ENCODE results near the gene USP48.

Gene USP48

DNA sequence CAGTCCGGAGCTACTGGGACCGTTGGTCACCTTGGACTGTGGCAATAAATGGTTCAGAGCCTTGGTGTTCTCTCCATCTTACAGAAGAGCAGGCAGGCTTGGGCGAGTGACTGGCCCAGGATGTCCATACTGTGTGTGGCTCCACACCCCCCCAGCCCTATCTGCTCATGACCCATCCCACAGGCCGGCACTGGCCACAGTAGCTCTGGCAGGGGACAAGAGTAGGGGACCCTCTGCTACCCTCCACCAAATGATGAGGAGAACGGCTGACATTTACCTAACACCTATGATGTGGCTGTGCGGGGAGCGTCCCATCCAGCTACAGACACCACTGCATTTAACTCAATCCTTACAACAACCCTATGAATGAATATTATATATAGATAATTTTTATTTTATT is 42.4 kb upstream of the USP48 start:
- TF ChIP-seq FOXM1 (IDR thresholded peaks at IDR 0.05; ENCODE audit: borderline replicate concordance, low read depth) (no peak), RAD21 (IDR thresholded peaks at IDR 0.05; ENCODE audit: low read depth) (no peak), TAF1 (IDR thresholded peaks at IDR 0.05; ENCODE audit: low read depth) (no peak), TEAD4 (IDR thresholded peaks at IDR 0.05) (no peak), TCF12 (IDR thresholded peaks at IDR 0.05; ENCODE audit: low read depth) (no peak), YY1 (IDR thresholded peaks at IDR 0.05; ENCODE audit: low read depth) (no peak), CEBPB (IDR thresholded peaks at IDR 0.05) (no peak), ZBTB7A (IDR thresholded peaks at IDR 0.05; ENCODE audit: low read depth) (no peak), CREB1 (IDR thresholded peaks at IDR 0.05; ENCODE audit: low read depth) (no peak), EP300 (IDR thresholded peaks at IDR 0.05; ENCODE audit: borderline replicate concordance) (no peak), NFIC (IDR thresholded peaks at IDR 0.05) (no peak), EGR1 (IDR thresholded peaks at IDR 0.05) (no peak)
- TF ChIP-seq, protein P1, sequence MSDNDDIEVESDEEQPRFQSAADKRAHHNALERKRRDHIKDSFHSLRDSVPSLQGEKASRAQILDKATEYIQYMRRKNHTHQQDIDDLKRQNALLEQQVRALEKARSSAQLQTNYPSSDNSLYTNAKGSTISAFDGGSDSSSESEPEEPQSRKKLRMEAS (IDR thresholded peaks at IDR 0.05), result no peak
- TF ChIP-seq, protein P2, sequence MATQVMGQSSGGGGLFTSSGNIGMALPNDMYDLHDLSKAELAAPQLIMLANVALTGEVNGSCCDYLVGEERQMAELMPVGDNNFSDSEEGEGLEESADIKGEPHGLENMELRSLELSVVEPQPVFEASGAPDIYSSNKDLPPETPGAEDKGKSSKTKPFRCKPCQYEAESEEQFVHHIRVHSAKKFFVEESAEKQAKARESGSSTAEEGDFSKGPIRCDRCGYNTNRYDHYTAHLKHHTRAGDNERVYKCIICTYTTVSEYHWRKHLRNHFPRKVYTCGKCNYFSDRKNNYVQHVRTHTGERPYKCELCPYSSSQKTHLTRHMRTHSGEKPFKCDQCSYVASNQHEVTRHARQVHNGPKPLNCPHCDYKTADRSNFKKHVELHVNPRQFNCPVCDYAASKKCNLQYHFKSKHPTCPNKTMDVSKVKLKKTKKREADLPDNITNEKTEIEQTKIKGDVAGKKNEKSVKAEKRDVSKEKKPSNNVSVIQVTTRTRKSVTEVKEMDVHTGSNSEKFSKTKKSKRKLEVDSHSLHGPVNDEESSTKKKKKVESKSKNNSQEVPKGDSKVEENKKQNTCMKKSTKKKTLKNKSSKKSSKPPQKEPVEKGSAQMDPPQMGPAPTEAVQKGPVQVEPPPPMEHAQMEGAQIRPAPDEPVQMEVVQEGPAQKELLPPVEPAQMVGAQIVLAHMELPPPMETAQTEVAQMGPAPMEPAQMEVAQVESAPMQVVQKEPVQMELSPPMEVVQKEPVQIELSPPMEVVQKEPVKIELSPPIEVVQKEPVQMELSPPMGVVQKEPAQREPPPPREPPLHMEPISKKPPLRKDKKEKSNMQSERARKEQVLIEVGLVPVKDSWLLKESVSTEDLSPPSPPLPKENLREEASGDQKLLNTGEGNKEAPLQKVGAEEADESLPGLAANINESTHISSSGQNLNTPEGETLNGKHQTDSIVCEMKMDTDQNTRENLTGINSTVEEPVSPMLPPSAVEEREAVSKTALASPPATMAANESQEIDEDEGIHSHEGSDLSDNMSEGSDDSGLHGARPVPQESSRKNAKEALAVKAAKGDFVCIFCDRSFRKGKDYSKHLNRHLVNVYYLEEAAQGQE (IDR thresholded peaks at IDR 0.05; ENCODE audit: low read depth), result no peak
- TF ChIP-seq, protein P3, sequence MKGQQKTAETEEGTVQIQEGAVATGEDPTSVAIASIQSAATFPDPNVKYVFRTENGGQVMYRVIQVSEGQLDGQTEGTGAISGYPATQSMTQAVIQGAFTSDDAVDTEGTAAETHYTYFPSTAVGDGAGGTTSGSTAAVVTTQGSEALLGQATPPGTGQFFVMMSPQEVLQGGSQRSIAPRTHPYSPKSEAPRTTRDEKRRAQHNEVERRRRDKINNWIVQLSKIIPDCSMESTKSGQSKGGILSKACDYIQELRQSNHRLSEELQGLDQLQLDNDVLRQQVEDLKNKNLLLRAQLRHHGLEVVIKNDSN (IDR thresholded peaks at IDR 0.05), result no peak

DNA sequence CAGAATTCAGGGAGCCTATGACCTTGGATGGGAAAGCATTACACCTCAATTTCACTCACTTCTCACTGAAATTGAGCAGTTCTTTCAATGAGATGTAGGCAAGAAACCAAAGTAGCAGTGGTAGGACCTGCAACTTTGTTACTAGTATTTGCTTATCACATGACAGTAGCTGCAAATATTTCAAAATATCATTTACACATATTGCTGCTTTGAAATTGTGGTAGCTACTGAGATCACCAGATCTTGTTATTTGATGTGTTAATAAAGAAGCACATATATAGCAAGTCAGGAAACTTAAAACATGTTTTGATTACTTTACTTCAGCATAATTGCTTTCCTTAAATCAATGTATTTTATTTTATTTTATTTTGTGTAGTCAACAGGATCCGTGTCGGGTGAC is 42.0 kb upstream of the USP48 start:
- TF ChIP-seq, protein P3 (IDR thresholded peaks at IDR 0.05), result no peak
- TF ChIP-seq EGR1 (IDR thresholded peaks at IDR 0.05), result no peak
- TF ChIP-seq, protein P2 (IDR thresholded peaks at IDR 0.05; ENCODE audit: low read depth), result no peak
- TF ChIP-seq, protein P1 (IDR thresholded peaks at IDR 0.05), result no peak
- TF ChIP-seq TEAD4 (IDR thresholded peaks at IDR 0.05), result no peak
- no peak for TF ChIP-seq YY1 (IDR thresholded peaks at IDR 0.05; ENCODE audit: low read depth)
- no peak for TF ChIP-seq TCF12 (IDR thresholded peaks at IDR 0.05; ENCODE audit: low read depth)
- TF ChIP-seq EP300 (IDR thresholded peaks at IDR 0.05; ENCODE audit: borderline replicate concordance), result no peak
- no peak for TF ChIP-seq TAF1 (IDR thresholded peaks at IDR 0.05; ENCODE audit: low read depth)

DNA sequence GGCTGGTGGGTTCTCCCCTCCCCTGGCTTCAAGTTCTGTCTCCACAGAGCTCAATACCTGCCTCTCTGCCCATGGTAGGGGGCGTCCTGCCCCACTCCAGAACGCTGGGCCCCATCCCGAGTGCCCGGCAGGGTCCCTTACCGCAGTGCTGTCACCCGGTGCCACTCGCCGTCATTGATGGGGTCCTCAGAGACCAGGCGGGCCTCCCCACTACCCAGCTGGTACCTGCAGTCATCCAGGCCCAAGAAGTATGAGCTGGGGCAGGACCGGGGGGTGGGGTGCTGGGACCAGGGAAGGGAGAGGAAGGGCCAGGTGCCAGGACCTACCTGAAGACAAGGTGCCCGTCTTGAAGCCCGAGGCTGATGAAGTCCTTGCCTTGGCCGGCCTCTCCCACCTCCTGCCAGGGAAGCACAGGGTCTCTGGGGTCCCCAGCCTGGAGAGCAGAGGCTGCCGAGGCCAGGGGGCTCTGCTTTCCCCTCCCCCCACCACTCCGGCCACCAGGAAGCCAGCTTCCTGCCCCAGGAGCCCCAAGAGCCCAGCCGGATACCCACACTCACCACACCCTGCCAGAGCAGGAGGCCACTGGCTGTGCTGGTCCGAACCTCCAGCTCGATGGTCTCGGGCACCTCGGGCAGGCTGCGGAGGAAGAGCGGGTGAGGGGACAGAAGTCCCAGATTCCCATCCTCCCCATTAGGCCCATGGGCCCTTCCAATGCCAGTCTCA is 41.2 kb upstream of the USP48 start:
- TF ChIP-seq CEBPB (IDR thresholded peaks at IDR 0.05) (no peak), RAD21 (IDR thresholded peaks at IDR 0.05; ENCODE audit: low read depth) (no peak), ZBTB7A (IDR thresholded peaks at IDR 0.05; ENCODE audit: low read depth) (no peak), TCF12 (IDR thresholded peaks at IDR 0.05; ENCODE audit: low read depth) (no peak), EGR1 (IDR thresholded peaks at IDR 0.05) (no peak), EP300 (IDR thresholded peaks at IDR 0.05; ENCODE audit: borderline replicate concordance) (no peak), YY1 (IDR thresholded peaks at IDR 0.05; ENCODE audit: low read depth) (no peak), NFIC (IDR thresholded peaks at IDR 0.05) (no peak)
- TF ChIP-seq, protein P3 (IDR thresholded peaks at IDR 0.05), result no peak
- TF ChIP-seq, protein P2 (IDR thresholded peaks at IDR 0.05; ENCODE audit: low read depth), result no peak

Data from Ishikawa (cell line).